Parathyroid adenoma (tissue), 2 donors: ENCODE results near the gene SCN5A.

Source experiments
- H2AFZ ChIP-seq: fragments of 300-600 bp; sonication (generic); one replicate; pipeline ENCODE4 v1.7.0; 2017; ENCODE audit warnings: antibody characterized with exemption, mild to moderate bottlenecking
- H3K27ac ChIP-seq: fragments of 300-600 bp; sonication (generic); one replicate; pipeline ENCODE4 v1.7.0; 2017
- H3K27me3 ChIP-seq: fragments of 300-600 bp; sonication (generic); one replicate; pipeline ENCODE4 v1.7.0; 2017; ENCODE audit warnings: low read length; ENCODE audit not compliant: control insufficient read depth, insufficient read depth
- H3K36me3 ChIP-seq: fragments of 300-600 bp; sonication (generic); one replicate; pipeline ENCODE4 v1.7.0; 2017; ENCODE audit warnings: low read length; ENCODE audit not compliant: control insufficient read depth, insufficient read depth
- H3K4me1 ChIP-seq: fragments of 300-600 bp; sonication (generic); one replicate; pipeline ENCODE4 v1.7.0; 2017; ENCODE audit warnings: control low read depth
- H3K4me2 ChIP-seq: fragments of 300-600 bp; sonication (generic); one replicate; pipeline ENCODE4 v1.7.0; 2017; ENCODE audit warnings: low read length
- H3K4me3 ChIP-seq: fragments of 300-600 bp; sonication (generic); one replicate; pipeline ENCODE4 v1.7.0; 2017; ENCODE audit warnings: low read depth, low read length
- H3K79me2 ChIP-seq: fragments of 300-600 bp; sonication (generic); one replicate; pipeline ENCODE4 v1.7.0; 2017; ENCODE audit warnings: control low read depth
- H3K9ac ChIP-seq: fragments of 300-600 bp; sonication (generic); one replicate; pipeline ENCODE4 v1.7.0; 2017; ENCODE audit warnings: mild to moderate bottlenecking
- H3K9me3 ChIP-seq: fragments of 300-600 bp; sonication (generic); one replicate; pipeline ENCODE4 v1.7.0; 2017; ENCODE audit warnings: low read length; ENCODE audit not compliant: control insufficient read depth
- TF ChIP-seq, protein P1 (sequence below): fragments of 300-600 bp; sonication (generic); IDR thresholded peaks from one replicate; pipeline ENCODE4 v1.7.0; 2017; ENCODE audit warnings: antibody characterized with exemption, mild to moderate bottlenecking
- donor health status: primary hyperparathyroidism.

Gene SCN5A

GRCh38 chr3:38689774-38690173, 40.3 kb upstream of the SCN5A start:
- Histone ChIP-seq H3K4me1 (no peaks in the 10 kb centered on the region), H3K27me3 (no peaks in the 10 kb centered on the region), H3K9ac (no peak overlapping the region), H3K36me3 (no peaks in the 10 kb centered on the region), H3K27ac (no peak overlapping the region), H3K9me3 (no peaks in the 10 kb centered on the region), H2AFZ (no peak overlapping the region), H3K4me2 (no peak overlapping the region), H3K4me3 (no peak overlapping the region), H3K79me2 (no peaks in the 10 kb centered on the region)
- TF ChIP-seq, protein P1, sequence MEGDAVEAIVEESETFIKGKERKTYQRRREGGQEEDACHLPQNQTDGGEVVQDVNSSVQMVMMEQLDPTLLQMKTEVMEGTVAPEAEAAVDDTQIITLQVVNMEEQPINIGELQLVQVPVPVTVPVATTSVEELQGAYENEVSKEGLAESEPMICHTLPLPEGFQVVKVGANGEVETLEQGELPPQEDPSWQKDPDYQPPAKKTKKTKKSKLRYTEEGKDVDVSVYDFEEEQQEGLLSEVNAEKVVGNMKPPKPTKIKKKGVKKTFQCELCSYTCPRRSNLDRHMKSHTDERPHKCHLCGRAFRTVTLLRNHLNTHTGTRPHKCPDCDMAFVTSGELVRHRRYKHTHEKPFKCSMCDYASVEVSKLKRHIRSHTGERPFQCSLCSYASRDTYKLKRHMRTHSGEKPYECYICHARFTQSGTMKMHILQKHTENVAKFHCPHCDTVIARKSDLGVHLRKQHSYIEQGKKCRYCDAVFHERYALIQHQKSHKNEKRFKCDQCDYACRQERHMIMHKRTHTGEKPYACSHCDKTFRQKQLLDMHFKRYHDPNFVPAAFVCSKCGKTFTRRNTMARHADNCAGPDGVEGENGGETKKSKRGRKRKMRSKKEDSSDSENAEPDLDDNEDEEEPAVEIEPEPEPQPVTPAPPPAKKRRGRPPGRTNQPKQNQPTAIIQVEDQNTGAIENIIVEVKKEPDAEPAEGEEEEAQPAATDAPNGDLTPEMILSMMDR = no peak

- no peak overlapping the region for H3K27ac ChIP-seq
- H3K27me3 ChIP-seq = no peaks in the 10 kb centered on the region
- H2AFZ ChIP-seq = no peak overlapping the region
- TF ChIP-seq, protein P1 = no peak
- H3K9ac ChIP-seq = no peak overlapping the region
- H3K9me3 ChIP-seq = no peaks in the 10 kb centered on the region
- no peaks in the 10 kb centered on the region for H3K79me2 ChIP-seq
- no peaks in the 10 kb centered on the region for H3K36me3 ChIP-seq
- H3K4me2 ChIP-seq = no peak overlapping the region
- no peak overlapping the region for H3K4me3 ChIP-seq
- H3K4me1 ChIP-seq = no peaks in the 10 kb centered on the region
Measured at GRCh38 chr3:38689346-38689745, 39.9 kb upstream of the SCN5A start.

GRCh38 chr3:38687321-38687720, 37.8 kb upstream of the SCN5A start:
- no peaks in the 10 kb centered on the region for H3K9me3 ChIP-seq
- TF ChIP-seq, protein P1 = no peak
- H3K4me1 ChIP-seq = no peaks in the 10 kb centered on the region
- H3K27me3 ChIP-seq = no peaks in the 10 kb centered on the region
- no peak overlapping the region for H3K27ac ChIP-seq
- H3K79me2 ChIP-seq = no peaks in the 10 kb centered on the region
- no peak overlapping the region for H3K4me2 ChIP-seq
- H3K36me3 ChIP-seq = no peaks in the 10 kb centered on the region
- H3K9ac ChIP-seq = no peak overlapping the region
- H3K4me3 ChIP-seq = no peak overlapping the region
- H2AFZ ChIP-seq = no peak overlapping the region

DNA sequence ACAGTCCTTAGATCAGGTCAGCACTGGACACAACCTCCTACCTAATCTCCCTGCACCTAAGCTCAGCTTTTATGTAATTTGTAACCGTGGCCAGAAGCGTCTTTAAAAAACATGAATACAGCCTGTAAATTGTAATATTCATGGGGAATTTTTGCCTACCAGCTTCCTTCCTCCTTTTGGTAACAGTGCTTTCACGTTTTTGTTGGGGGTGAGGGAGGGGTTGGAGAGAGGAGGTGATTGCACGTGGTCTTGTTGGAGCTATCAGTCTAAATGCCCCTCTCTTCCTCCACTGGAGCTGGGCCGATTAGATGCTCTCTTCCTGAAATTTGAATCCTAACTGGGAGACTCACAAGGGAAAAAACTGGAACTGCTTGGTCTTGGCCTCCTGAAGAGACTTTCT, 35.1 kb upstream of the SCN5A start:
- H3K4me2 ChIP-seq = no peak overlapping the region
- H3K27ac ChIP-seq = no peak overlapping the region
- no peak overlapping the region for H2AFZ ChIP-seq
- H3K4me1 ChIP-seq = no peaks in the 10 kb centered on the region
- no peaks in the 10 kb centered on the region for H3K79me2 ChIP-seq
- no peak overlapping the region for H3K4me3 ChIP-seq
- no peaks in the 10 kb centered on the region for H3K9me3 ChIP-seq
- H3K9ac ChIP-seq = no peak overlapping the region
- TF ChIP-seq, protein P1 = no peak
- H3K36me3 ChIP-seq = no peaks in the 10 kb centered on the region
- no peaks in the 10 kb centered on the region for H3K27me3 ChIP-seq

DNA sequence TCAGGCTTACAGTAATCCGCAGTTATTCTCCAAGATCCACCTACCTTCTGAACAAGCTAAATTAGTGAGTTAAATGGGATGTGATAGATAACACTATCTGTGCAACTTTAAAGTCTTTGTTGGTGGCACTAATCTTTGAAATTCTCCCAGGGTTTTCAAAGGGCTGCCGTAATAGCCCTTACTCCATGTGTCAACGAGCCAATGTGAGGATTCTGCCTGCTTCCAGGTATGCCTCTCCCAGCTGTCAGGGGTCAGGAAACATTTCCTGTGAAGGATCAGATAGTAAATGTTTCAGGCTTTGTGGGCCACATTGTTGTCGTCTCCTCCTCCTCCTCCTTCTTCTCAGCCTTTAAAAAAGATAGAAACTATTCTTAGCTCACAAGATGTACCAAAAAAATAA, 20.2 kb upstream of the SCN5A start:
- Histone ChIP-seq H3K79me2 (no peaks in the 10 kb centered on the region), H2AFZ (no peak overlapping the region), H3K9me3 (no peaks in the 10 kb centered on the region), H3K27ac (no peak overlapping the region), H3K36me3 (no peaks in the 10 kb centered on the region), H3K27me3 (no peaks in the 10 kb centered on the region), H3K4me3 (no peak overlapping the region), H3K4me1 (no peaks in the 10 kb centered on the region), H3K4me2 (no peak overlapping the region), H3K9ac (no peak overlapping the region)
- TF ChIP-seq, protein P1 = no peak
